ENCODE measurements around the gene AFG3L2.

- TF ChIP-seq EZH2 (conservative IDR thresholded peaks at IDR 0.05; ENCODE audit: low read depth, low read length) (no peak), REST (IDR thresholded peaks at IDR 0.05; ENCODE audit: borderline replicate concordance in 1 of 2, low read depth in 1 of 2, low read length in 2 of 2) (no peak), ATF2 (CRISPR knock-in tag; IDR thresholded peaks at IDR 0.05) (no peak)
Observed at GRCh38 chr18:12321333-12321732, 55.7 kb downstream of the AFG3L2 start.

Data from HepG2 (cell line).